Activated T-helper 9 cell treated with anti-CD3 and anti-CD28 coated beads, Interleukin-2, amount 50 U/mL, for 16 hours (primary cell): Measurements from ENCODE around the gene DLG1.
"Not testable (repeated sequence)": the region's sequence is repeated elsewhere in the genome, so short reads cannot be mapped to it uniquely, and the experiment has no call there.

ENCODE experiments used
- DNase-seq: peaks from one replicate; pipeline ENCODE4 v3.0.0-alpha.2; 2020; ENCODE audit warnings: low read depth

DLG1 gene

GRCh38 chr3:197209366-197210260, 88.8 kb downstream of the DLG1 start:
- no peak for DNase-seq

DNA sequence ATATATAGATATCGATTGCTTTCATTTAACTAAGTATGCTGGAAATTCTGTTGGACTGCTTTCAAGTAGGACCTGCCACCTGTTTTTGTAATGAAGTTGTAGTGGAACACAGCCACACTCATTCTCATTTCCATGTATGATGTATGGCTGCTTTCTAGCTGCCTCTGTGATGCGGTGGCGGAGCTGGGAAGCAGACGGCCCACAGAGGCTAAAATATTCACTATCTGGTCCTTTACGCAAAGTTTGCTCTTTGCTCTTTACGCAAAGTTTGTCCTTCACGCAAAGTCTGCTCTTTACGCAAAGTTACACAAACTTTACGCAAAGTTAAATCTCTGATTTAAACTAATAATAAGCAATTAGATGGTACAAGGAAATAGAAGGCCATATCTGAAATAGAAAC, 91.5 kb downstream of the DLG1 start:
- DNase-seq: no peak

DNA sequence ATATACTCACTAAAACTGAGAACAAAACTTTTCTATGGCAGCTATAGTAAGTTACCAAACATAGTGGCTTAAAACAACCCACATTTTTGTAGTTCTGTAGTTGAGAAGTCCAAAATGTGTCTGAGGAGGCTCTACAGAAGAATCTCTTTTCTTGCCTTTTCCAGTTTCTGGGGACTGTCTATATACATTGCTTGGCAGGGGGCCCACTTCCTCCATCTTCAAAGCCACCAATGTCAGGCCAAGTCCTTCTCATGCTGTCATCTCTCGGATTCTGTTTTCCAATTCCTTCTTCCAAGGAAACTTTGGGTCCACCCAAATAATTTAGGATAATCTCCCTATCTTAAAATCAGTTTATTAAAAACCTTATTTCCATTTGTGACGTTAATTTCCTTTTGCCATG, 92.7 kb downstream of the DLG1 start:
- DNase-seq: no peak

GRCh38 chr3:197205265-197205664, 93.1 kb downstream of the DLG1 start:
- DNase-seq: no peak

DNA sequence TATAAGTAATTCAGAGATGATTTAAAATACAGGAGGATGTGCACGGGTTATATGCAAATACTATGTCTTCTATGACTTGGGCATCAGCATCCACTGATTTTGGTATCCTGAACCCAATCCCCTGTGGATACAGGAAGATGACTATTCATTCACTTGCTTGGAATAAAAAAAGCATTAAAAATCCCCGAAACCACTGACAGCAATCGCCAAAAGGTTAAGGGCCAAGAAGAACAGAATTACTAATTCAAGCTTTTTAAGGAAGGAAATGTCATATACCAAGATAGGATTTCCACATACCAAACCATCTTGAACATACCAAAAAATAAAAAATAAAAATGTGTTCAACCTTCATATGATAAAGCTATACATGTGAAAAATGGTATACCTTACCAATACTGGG, 93.7 kb downstream of the DLG1 start:
- no peak for DNase-seq

DNA sequence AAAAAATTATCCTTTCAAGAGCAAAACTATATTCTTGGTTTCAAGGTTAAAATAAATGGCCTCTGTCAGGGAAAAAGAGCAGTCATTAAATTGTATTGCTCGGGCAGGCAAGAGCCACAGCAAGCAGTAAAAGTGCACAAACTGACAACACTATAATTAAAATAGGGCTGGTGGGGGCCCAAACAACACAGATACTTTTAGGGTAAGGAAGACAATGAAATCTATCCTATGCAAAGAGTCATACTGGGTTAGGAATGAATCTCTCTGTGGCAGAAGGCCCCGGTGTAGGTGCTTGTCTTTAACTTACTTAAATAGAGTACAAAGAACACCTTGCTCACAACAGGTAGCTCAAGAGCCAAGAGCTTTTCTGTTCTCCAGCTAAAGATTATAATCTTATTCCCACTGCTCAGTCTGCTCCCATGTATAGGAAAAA, 94.7 kb downstream of the DLG1 start:
- no peak for DNase-seq

DNA sequence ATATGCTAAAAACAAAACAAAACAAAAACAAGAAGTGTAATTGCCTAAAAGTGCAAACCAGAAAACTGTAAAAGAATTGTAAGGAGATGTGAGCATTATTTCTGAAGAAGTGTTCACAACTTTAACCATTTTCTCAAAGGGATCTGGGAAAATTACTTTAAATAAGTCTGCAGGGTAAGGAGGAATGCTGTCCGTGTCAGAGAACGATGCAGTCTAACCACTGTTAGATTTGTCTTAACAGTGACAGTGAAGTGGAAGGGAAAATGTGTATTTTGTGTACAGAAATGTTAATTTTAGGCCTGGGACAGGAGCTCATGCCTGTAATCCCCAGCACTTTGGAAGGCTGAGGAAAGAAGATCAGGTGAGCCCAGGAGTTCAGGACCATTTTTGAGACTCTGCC, 95.7 kb downstream of the DLG1 start:
- no peak for DNase-seq

GRCh38 chr3:197201791-197202452, 96.5 kb downstream of the DLG1 start:
- DNase-seq: no peak

DNA sequence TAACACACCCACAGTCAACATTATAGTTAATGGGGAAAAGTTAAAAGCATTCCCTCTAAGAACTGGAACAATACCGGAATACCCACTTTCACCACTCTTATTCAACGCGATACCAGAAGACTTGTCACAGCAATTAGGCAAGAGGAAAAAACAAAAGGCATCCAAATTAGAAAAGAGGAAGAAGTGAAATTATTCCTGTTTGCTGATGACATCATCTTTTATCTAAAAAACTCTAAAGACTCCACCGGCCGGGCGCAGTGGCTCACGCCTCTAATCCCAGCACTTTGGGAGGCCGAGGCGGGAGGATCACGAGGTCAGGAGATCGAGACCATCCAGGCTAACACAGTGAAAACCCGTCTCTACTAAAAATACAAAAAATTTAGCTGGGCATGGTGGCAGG, 97.6 kb downstream of the DLG1 start:
- DNase-seq: not testable (repeated sequence)

DNA sequence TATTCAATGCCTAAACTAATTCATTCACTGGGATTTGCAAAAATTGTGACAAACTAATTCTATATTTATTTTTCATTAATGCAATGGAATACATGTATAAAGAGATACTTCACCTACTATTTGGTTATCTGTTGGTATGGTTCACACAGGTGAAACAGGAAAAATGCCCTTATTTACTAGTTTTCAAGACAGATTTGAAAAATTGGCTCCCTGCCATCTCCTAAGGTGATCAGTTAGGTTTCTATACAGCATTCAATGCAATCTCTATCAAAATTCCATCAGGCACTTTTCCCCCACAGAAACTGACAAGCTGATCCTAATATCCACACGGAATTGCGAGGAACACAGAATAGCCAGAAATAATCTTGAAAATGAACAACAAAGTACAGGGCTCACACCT, 101.1 kb downstream of the DLG1 start:
- DNase-seq: no peak

- no peak for DNase-seq
Measured at GRCh38 chr3:197196192-197196591, 102.2 kb downstream of the DLG1 start.

DNA sequence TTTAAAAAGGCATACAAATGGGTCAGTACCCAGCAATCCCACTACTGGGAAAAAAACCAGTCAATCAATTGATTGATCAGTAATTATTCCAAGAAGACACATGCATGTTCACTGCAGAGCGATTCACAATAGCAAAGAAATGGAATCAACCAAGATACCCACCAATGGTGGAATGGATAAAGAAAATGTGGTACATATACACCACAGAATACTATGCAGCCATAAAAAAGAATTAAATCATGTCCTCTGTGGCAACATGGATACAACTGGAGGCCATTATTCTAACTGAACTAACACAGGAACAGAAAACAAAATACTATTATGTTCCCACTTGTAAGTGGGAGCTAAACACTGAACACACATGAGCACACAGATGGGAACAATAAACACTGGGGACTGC, 103.1 kb downstream of the DLG1 start:
- no peak for DNase-seq

GRCh38 chr3:197193759-197194158, 104.7 kb downstream of the DLG1 start:
- not testable (repeated sequence) for DNase-seq

- DNase-seq: no peak
Measured at GRCh38 chr3:197191897-197192296, 106.5 kb downstream of the DLG1 start.

DNA sequence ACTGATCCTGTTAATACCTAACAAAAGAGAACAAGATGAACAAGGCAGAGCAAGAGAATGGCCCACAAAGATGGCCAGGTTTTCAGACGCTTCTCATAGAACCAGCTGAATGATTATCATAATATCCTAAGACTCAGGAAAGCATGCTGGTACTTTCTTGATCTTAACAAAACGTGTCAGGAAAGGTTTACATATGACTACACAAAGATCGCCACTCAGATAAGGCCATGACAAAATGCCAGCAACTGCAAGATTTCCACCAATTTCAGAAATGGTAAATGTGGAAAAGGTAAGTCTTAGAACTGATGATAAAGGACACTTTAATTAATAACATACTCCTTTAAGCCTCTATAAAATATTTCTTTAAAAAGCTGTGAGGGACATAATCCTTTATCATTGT, 108.8 kb downstream of the DLG1 start:
- DNase-seq: no peak

DNA sequence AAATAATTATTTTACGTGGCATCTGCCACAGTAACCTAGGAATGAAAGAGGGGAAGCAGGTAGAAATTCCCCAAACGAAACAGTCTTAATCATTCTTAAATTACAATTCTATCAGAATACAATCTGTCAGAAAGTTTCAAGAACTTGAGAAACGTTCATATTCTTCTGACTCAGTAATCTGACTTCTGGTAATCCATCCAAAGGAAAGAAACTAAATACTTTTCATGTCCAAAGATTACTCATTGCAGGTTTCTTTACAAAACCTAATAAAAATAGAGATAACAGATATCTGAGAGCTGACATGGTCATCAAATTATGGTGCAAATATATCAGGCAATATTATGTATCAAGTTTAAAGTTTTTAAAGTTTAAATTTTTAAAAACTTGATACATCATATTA, 109.4 kb downstream of the DLG1 start:
- no peak for DNase-seq

DNA sequence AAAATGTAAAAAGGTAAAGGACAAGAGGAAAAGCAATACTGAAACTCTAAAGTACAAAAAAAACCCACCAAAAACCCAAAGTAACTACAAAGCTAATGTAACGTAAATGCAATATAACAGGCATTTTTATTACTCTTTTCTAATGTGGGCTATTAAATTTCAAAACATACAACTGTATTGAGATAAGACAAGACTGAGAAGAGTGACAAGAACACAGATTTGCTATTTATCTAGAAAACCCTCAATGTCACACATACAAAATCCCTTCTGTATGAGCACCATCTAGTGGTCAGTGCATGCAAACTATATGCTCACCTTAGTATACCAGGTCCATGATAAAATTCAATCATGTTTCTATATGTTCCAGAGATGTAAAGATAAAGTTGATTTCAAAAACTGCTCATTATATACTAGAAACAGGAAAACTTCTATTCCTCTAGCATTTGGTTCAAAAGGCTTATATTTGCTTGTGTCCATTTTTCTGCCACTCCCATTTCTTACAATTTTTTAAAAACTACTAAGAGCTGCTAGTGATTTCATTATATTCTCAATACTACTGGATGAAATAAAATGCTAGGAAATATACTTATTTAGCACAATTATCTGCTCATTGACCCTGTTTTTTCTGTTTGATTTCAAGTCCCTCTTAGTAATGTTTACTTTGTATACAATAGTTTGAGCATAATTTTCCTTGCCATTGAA, 111.4 kb downstream of the DLG1 start:
- no peak for DNase-seq

- DNase-seq: no peak
Measured at GRCh38 chr3:197183582-197183981, 114.8 kb downstream of the DLG1 start.

GRCh38 chr3:197181741-197182140, 116.7 kb downstream of the DLG1 start:
- DNase-seq: no peak

GRCh38 chr3:197178998-197179397, 119.4 kb downstream of the DLG1 start:
- DNase-seq: no peak

GRCh38 chr3:197175503-197175902, 122.9 kb downstream of the DLG1 start:
- DNase-seq: no peak

GRCh38 chr3:197174927-197175326, 123.5 kb downstream of the DLG1 start:
- DNase-seq: no peak

- DNase-seq: no peak
Measured at GRCh38 chr3:197173620-197174019, 124.8 kb downstream of the DLG1 start.
